GM19025 (cell line): ENCODE results near the gene PCYT1B.
"Not testable (repeated sequence)": the region's sequence is repeated elsewhere in the genome, so short reads cannot be mapped to it uniquely, and the experiment has no call there.

Source experiments
- ATAC-seq: cut with Tn5 transposase; IDR thresholded peaks from one replicate; pipeline ENCODE4 v1.9.1; 2021; ENCODE audit warnings: mild to moderate bottlenecking, low read depth, moderate library complexity; ENCODE audit not compliant: unreplicated experiment

The PCYT1B gene

DNA sequence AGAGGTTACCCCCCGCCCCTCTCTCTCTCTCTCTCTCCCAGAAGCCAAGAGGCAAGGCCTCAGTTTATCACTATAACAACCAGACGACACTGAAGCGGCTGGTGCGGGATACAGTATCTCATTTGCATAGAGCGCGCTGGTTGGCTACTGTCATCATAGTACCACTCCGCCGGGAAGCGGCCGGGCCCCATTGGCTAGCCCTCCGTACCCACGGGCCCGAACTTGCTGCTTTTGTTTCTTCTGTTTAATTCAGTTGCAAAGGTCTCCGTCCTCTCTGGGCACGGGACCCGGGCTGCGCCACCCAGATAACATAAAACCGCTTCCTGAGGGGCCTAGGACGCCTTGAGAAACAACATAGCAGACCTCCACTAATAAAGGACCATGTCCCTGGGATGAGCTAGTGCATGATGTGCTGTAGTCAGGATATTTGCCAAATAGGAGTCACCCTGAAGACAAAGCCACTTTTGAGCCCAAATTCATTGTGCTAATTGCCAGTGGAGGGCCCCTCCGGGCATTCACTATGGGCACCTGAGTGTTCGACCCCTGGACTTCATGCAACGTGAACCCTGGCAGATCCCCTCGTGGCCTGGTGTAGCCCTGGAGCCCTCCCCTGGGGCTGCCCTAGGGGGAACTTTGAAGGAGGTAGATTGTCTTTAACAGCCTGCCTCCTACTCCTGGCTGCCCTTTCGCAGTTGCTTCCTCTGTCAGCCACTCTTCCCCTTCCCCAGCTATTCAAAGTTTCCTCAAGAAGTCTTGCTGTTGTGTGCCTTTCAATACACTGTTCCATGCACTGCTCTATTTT lies at the start of gene PCYT1B:
TSS of gene PCYT1B (minus strand) at position 91 of the 802 bp plus-strand sequence. CDS start 242 bp downstream, outside the sequence.
- ATAC-seq, result peak; percentile 80

DNA sequence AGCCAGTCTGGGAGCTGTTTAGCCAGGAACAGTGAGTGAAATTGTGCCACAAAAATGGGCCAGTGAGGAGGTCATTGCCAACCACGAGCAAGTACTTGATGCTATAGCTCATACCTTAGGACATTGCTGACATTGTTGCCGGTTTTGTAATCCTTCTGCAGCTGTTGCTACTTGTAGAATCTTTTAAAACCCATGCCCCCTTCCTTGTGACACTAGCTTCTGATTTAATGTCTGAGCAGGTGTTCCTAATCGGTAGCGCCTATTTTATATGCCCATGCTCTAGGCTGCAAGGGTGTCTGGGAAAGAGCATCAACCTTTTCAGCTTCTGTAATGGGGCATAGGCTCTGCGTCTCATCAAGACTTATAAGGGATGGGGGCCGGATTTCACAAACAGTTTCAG lies 49.1 kb upstream of the PCYT1B start:
- ATAC-seq, result no peak

GRCh38 chrX:24694825-24695224 lies 47.7 kb upstream of the PCYT1B start:
- ATAC-seq, result no peak

DNA sequence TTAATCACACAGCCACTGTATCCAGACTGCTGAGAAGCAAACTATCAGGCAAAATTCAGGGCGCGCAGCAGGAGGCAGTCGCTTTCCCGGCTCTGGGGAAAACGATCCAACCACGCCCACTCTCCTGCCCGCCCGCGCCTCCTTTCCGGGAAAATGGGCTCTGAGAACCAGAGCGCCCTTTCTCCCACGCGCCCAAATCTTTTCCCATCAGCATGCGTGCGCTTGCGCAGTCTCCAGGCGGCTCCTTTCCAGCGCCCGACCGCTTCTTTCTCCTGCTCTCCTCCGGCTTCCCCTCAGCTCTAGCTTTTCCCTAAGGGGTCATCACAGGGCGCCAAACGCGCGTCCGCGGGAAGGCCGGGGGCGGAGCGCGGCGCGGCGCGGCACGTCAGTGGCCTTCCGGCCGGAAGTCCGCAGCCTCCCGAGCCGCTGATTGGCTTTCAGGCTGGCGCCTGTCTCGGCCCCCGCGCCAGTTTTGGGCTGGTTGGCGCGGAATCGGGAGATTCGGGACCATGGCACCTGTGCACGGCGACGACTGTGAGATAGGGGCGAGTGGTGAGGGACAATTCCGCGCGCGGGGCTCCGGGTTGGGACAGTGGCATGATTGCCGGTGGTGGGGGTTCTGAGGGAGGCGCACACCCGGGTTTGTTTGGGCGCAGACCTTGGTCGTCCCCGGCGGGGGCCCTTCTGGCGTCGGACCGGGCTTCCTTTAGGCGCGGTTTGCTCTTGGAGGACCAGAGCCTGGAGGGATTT lies 46.5 kb upstream of the PCYT1B start, which contains the start of gene POLA1:
TSS of gene POLA1 (plus strand) at position 466 of the 750 bp plus-strand sequence. CDS start at position 510, 44 bp downstream.
- ATAC-seq, result peak; percentile 97

DNA sequence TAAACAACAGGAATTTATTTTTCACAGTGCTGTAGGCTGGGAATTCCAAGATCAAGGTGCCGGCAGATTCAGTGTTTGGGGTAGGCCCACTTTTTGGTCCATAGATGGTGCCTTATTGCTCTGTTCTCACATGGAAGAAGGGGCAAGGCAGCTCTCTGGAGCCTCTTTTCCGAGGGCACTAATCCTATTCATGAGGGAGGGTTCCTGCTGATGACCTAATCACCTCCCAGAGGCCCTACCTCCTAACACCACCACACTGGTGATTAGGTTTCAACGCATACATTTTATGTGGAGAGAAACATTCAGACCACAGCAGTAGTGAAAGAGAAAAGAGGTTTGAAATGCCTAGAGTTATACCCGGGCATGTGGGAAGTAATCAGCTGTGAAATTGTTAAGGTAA lies 45.2 kb upstream of the PCYT1B start:
- no peak for ATAC-seq

DNA sequence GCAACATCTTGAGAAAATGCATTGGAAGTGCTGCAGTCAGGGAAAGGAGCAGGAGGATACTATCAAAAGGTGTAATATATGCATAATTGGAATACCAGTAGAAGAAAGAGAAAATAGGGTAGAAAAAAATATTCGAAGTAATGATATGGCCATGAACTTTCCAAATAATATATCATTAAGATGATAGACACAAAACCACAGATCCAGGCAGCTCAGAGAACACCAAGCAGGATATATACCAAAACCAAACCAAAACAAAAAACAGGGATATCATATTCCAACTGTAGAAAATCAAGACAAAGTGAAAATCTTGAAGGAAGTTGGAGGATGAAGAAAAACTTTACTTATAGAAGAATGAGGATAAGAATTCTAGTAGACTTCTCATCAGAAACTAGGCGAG lies 36.9 kb upstream of the PCYT1B start:
- ATAC-seq, result no peak

- no peak for ATAC-seq
These were observed 35.7 kb upstream of the PCYT1B start for GRCh38 chrX:24682739-24683432.

DNA sequence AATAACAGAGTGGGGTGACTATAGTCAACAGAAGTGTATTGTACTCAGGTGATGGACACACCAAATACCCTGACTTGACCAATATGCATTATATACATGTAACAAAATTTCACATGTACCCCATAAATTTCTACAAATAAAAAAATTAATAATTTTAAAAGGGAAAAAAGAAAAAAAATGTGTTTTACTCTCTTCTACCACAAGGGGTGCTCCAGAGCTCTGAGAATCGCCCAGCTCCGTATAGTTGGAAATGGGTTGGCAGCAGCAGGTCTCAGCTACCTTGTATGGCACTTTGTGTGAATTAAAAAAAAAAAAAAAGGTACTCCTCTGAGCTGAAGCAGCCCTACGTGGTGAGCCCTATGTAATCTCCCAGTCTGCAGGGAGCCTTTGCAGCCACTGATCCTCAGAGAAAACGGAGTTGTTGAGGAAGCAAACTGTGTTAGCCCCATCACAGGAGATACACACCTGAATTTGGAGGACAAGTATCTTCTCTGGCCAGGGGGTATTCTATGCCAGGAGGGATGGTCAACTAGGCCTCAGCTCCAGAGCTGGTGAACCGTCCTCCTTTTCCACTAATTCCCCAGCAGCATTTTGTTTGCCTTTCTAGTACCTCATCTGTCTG lies 29.4 kb upstream of the PCYT1B start:
- no peak for ATAC-seq

GRCh38 chrX:24673424-24673823 lies 26.3 kb upstream of the PCYT1B start:
- no peak for ATAC-seq

GRCh38 chrX:24672701-24673190 lies 25.6 kb upstream of the PCYT1B start:
- ATAC-seq, result no peak

- no peak for ATAC-seq
These were observed 21.0 kb upstream of the PCYT1B start for GRCh38 chrX:24668111-24668510.

- ATAC-seq, result no peak
These were observed 15.2 kb upstream of the PCYT1B start for GRCh38 chrX:24662352-24662751.

DNA sequence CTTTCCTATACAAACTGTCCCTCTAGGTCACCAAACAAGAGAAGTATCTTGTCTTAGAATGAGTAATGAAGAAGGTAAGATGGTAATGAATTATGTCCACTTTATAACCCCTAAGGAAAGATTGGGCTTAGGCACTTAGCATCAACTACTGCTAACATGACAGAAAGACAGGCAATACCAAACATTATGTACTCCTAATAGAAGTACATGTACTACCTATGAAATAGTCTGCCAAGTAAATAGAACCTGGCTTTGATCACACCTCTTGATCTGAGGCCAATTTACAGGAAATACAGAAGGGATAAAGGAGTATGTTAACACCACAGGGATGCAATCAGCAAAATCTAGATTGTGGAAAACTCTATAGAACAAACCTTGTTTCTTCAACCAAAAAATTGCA lies 14.1 kb upstream of the PCYT1B start:
- ATAC-seq, result no peak

DNA sequence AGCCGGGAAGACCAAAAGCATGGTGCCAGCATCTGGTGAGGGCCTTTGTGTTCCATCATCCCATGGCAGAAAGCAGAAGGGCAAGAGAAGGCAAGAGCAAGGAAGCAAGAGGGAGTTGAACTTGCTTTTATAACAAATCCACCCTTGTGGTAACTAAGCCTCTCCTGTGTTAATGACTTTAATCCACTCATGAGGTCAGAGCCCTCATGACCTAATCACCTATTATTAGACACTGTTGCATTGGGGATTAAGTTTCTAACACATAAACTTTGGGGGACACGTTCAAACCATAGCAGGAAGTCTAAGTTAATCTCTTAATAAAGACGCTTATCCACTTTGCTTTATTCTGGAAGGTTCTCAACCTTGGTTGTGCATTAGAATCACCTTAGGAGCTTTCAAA lies 12.5 kb upstream of the PCYT1B start:
- ATAC-seq, result no peak

GRCh38 chrX:24659106-24659505 lies 12.0 kb upstream of the PCYT1B start:
- no peak for ATAC-seq

DNA sequence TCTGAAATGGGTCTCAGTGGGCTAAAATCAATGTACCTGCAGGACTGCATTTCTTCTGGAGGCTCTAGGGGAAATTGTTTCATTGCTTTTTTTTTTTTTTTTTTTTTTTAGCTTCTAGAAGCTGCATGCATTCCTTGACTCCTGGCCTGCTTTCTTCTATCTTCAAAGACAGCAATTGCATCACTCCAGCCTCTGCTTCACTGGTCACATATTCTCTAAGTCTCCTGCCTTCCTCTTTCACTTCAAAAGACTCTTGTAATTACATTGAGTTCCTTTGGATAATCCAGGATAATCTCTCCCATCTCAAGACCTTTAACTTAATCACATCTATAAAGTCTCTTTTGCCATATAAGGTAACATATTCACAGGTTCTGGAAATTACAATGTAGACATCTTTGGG lies 11.3 kb upstream of the PCYT1B start:
- ATAC-seq, result no peak

DNA sequence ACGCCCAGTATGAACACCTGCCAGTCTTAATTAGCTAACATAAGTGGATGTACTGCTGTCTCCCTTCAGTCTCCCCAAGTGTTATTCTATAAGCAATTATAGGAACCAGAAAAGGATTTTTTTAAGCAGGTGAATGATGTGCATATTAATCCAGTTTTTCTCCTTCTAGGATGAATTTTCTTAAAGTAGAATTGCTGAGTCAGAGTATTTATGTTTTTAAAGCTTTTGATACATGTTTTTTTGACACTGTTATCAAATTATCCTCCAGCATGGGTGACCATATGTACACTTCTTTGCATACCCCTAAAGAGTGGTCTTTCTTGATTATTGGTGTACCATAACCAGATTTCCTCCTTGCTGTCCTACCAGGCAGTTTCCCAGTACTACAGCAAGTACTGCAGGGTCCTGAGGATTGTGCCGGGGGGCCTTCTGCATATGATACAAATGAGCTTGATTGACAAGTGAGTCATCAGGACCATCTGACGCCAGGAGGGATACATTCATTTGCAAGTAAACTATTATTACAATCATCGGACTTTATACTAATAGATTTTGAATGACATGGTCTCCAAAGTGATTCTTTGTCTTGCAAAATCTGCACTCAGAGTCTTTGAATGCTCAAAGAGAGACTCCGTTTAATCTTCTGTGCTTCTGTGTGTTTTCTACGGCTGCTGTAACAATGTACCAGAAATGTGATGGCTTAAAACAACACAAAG lies 10.7 kb upstream of the PCYT1B start:
- no peak for ATAC-seq

DNA sequence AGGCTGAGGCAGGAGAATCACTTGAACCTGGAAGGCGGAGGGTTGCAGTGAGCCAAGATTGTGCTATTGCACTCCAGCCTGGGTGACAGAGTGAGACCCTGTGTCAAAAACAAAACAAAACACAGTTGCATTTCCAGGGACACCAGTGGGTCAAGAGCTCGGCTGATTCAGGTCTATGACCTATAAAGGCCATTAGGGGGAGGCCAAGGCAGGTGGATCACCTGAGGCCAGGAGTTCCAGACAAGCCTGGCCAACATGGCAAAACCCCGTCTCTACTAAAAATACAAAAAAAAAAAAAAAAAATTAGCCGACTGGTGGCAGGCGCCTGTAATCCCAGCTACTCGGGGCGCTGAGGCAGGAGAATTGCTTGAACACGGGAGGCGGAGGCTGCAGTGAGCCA lies 8.5 kb upstream of the PCYT1B start:
- ATAC-seq, result not testable (repeated sequence)

DNA sequence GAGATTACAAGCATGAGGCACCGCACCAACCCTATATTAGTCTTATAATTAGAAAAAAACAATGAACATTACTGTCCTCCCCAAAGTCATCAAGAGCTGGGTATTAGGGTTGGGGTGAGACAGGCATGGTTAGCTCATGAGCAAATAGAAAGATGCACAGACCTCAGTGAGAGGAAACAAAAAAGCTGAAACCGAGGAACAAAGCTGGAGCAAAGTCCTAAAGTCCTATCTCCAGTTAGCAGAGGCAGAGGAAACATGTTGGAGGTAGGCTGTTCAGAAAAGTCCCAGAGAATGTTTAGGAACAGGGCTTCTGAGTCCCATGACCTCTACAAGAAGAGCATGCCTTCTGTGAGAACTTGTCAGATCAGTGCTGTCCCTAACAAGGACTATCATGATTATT lies 4.6 kb upstream of the PCYT1B start:
- no peak for ATAC-seq

DNA sequence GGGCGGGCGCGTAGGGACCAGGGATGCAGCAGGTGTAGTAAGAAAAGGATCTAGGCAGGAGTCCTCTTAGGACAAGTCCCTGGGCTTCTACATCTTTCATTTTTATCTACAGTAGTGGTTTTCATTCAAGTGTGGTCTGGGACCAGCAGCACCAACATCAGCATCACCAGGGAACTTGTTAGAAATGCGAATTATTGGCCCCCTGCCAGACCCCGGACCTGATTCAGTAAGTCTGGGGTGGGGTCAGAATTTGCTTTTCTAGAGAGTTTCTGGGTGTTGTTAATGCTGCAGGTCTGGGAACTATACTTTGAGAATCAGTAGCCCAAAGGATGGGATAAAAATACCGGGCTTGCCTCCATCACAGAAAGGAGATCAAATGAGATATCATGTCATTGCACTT lies 1.3 kb upstream of the PCYT1B start:
- no peak for ATAC-seq
